CD4-positive, alpha-beta T cell treated with Interleukin-6 for 4 hours (primary cell): ENCODE results near the gene ACBD6.
A peak's percentile ranks its signal among the peaks of the same experiment; 100 is the strongest.

Source experiments
- DNase-seq: peaks from one replicate; pipeline ENCODE4 v3.0.0-alpha.2; 2020; ENCODE audit warnings: mixed read lengths

Gene ACBD6

DNA sequence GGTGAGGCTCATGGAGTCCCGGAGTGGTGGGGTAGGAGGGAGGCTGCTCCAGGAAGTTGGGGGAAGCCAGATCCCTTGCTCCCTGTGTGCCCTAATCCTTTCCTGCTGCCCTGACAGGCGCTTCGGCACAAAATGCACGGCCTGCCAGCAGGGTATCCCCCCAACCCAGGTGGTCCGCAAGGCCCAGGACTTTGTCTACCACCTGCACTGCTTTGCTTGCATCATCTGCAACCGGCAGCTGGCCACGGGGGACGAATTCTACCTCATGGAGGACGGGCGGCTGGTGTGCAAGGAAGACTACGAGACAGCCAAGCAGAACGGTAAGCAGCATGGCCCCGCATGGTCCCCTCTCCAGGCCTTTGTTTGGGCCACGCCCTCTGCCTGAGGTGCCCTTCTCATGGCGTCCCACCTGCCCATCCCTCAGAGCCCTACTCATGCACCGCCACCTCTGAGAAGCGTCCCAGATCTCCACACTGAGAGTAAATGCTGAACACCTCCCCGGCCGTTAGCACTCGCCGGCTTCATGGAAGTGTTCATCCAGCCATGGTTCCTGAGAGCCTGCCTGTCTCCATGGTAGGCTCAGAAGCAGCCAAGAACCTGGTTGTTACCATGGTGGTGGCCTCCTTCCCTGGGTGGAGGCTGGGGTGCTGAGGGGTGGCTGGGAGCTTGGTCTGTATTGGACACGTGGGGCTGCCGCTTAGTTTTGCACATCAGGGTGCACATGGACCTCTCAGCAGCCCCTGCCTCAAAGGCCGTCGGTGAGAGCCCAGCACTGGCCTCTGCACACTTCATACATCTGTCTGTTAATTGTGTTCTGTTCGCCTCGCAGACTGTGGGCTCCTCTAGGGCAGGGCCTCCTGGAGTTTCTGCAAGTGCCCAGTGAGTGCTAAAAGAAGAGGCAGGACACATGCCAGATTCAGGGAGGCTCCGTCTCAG, 235.8 kb downstream of the ACBD6 start:
- DNase-seq, result no peak

DNA sequence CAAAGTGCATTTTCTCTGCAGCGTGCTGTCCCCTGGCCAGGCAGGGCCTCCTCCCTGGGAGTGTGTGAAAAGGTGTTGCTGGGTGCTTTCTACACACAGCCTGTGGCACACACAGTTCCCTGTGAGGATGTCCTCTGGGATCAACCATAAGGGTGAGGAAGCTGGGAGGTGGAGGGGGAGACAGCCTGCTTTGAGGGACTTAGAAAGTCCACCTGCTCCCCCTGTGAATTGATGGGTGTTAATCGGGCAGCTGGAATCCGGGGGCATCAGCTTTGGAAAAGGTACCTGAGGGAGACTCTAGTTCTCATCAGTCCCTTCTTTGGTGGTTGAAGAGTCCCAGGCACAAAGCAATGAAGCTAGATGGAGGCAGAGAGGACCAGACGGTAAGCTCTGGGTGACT, 236.5 kb downstream of the ACBD6 start:
- no peak for DNase-seq

DNA sequence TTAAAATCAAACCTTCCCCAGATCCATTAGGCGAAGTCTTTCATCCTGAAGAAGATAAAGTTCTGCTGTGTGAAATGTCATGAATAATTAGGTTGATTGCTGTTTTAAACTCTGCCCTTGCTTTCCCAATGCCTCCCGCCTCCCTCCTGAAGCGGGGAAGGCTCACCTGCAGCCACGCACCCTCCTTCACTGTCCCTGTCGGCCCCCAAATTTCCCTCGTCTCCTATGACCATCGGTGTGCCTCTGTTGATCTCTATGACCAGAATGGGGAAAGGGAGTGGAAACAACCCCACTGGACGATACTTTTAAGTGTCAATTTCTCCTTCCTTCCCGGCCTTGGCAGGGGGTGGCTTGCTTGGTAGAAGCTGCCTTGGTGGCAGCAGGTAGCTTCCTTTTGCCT, 237.2 kb downstream of the ACBD6 start:
- DNase-seq, result no peak

DNA sequence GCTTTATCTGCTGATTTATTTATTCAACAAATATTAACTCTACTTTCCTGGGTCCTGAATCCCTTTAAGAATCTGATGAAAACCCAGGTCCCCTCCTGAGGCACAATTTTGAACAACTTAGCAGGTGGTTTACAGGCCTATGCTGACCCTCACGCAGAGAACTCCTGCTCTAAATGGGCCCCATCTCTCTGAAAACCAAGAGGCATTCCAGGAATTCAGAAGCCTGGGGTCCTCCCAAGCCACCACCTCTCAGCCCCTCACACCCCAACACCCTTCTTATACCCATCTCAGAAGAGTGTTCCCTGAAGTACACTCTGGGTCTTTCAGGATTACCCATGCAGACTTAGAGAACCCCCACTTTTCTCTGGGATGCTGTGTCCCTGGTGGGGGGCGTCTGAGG, 237.8 kb downstream of the ACBD6 start:
- DNase-seq, result no peak

DNA sequence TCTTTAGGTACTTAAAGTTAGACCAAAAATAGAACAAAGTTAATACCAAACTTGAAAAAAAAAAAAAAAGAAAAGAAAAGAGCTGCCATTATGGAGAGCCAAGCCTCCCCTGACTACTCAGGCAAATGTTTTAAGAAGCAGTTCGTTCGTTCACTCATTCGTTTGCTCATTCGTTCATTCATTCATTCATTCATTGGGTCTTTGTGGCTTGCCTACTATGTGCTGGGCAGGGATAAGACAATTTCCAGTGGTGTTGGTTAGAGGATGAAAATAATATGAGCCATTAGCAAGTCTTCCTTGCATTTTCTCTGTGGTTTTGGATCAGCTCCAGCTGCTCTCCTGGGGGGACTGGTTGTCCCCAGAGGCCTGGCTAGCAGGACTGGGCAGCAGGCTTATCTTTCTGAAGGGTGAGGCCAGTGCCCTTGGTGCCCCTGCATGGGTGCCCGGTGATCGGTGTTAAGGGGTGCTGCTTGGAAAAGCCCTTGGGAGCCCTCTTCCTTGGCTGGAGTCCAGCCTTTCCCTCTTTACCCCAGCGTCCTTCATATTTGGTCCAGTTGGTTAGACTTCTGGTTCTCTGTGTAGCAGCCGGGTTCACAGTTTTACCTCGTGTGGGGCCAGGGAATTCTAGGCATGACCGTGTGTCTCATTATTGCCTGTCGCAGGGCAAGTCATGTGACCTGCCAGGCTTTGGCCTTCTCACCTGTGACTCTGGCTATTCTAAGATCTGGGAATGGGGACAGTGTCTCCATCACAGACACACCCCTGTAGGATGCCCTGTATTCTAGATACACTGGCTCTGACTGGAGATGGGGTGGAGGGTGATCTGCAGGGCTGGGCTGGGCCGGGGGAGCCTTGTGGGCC, 239.5 kb downstream of the ACBD6 start:
- DNase-seq, result no peak

DNA sequence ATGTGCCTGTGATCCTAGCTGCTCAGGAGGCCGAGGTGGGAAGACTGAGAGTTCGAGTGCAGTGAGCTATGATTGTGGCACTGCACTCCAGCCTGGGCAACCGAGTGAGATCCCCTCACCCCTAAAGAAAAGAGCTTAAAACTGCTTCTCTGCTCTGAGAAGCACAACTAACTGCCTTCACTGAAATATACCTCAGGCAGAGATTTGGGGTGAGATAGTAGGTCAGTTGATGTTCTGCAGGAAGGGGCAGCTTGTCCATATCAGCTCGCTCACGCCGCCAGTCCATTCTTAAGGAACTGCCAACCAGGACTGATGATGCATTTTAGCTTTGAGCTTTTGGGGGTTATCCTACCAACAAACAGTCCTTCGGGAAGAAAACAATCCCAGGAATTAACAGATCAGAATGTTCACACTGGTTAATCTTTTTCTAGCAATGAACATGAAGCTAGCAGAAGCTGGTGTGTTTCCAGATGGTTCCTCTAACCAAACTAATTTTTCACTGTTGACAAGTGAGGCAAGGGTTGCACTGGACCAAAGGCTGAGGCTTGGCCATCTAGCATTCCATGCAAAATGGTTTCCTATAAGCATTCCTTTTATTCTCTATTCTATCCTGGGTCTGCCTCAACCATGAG, 240.7 kb downstream of the ACBD6 start:
- DNase-seq, result no peak

DNA sequence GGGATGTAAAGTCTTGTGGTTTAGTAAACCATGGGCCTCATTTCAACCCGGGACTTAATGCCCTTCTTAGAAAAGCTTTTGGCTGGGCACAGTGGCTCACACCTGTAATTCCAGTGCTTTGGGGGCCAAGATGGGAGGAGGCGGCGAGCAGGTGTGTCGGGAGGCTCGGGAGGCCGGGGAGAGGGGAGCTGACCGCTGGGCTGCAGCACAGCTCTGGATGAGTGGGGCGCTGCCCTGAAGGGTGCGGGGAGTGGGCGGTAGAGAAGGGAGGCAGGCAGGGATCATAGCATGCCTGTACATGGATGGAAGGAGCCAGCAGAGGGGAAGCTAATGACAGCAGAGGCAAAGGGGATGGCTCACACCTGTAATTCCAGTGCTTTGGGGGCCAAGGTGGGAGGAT, 241.3 kb downstream of the ACBD6 start:
- DNase-seq, result no peak

DNA sequence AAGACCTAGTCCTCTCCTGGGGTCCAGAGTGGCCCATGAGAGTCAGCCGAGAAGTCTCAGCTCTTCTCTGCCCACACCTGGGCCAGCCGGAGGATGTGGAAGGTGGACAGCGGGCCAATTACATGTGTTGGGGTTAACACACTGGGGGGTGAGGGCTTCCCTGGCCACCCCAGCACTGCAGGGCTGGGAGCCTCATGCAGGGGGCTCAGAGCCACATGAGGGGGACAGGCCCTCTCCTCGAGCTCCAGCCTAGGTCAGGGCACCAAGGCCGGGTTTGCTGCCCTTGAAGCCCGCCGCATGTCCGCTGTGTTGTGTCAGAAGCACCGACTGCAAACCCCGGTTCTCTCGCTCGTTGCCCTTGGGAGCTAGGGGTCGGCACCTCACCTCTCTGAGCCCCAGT, 241.8 kb downstream of the ACBD6 start:
- no peak for DNase-seq

DNA sequence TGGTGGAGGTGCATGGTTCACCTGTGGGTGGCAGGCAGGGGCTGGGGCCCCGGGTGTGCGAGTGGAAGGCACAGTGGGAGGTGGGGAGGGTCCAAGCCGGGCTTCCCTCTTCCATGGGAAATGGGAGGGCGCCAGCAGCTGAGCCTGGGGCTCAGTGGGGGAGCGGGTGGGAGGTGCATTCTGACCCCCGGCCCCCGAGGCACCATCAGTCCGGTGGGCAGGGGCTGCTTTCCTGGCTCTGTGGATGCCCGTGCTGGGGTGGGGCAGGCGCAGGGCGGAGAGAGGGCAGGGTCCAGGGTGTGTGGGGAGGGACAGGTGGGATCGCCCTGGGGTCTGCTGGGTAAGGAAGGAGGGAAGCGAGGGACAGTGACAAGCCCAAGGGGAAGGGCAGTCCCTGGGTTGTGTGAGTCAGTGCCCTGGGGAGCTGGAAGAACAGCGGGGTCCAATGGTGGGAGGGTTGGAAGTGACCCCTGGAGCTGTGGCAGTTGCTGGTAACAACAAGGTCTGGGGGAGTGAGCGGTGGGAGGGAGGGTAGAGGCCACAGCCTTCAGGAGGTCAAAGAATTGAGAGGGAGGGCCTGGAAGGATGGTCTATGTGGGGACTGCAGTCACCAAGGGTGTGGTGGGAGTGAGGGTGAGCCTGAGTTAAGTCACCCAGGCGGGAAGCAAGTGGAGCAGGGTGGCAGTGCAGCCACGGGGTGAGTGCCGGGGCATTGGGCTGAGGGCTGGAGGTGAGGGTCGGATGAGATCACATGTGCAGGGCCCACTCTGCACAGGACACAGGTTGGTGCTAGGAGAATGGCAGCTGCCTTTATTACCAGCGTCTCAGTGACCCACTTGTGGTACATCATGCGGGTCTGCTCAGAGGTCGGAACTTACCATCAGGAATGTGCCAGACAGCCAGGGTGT, 242.7 kb downstream of the ACBD6 start:
- no peak for DNase-seq

DNA sequence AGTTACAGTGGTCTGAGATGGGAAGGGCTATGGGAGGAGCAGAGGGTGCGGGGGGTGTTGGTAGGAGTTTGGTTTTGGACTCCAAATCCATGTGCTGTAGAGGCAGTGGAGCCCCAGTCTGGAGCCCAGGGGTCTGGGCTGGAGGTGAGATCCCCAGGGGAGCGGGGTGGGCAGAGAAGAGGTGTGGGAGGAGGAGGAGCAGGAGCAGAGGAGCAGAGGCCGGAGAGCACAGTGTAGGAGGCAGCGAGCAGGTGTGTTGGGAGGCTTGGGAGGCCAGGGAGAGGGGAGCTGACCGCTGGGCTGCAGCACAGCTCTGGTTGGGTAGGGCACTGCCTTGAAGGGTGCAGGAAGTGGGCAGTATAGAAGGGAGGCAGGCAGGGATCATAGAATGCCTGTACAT, 243.4 kb downstream of the ACBD6 start:
- no peak for DNase-seq

DNA sequence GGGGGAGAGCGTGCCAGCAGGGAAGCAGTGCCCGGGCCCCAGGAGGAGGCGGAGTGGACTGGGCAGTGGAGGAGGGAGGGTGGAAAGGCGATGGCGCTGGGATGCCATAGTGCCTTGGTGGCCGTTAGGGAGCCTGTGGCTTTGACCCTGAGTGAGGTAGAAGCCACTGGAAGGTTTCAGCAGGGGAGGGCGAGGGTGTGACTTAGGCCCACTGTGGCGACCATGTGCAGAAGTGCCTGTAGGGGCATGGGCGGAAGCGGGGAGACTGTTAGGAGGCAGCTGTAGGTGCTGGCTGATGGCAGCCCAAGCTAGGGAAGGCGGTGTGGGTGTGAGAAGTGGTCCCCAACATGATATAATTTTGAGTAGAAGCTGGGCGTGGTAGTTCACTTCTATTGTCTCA, 244.1 kb downstream of the ACBD6 start:
- no peak for DNase-seq

DNA sequence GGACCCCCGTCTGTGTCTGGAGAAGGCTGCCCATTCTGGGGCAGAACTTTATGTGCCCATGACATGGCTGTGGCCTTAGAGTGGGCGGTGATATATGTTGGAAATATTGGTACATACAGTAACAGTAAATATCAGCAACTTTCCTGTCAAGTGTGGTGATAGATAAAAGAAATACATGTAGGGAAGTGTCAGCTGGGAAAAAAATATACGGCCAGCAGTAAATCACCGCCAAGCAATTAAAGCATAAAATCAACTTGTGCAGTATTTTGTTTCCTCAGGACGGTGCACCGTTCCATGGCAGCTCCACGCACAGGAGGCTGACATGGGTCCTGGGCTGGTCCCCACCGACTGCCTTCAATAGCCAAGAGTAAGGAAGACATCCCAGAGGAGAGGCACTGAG, 244.9 kb downstream of the ACBD6 start:
- DNase-seq, result no peak

DNA sequence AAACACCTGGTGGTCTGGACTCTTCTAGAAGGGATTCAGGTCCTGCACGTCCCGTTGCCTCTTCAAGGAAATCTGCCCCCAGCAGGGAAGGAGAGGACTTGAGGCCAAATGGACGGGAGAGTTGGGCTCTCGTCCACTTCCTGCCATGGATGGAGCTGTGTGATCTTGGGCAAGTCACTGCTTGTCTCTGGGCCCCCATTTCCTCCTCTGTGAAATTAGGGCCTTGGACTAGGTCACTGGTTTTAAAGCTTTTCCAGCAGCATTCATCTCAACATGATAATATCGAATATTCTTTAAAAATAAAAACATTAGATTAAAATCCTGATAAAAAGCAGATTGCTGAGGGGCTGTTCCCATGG, 245.4 kb downstream of the ACBD6 start:
- DNase-seq, result no peak

DNA sequence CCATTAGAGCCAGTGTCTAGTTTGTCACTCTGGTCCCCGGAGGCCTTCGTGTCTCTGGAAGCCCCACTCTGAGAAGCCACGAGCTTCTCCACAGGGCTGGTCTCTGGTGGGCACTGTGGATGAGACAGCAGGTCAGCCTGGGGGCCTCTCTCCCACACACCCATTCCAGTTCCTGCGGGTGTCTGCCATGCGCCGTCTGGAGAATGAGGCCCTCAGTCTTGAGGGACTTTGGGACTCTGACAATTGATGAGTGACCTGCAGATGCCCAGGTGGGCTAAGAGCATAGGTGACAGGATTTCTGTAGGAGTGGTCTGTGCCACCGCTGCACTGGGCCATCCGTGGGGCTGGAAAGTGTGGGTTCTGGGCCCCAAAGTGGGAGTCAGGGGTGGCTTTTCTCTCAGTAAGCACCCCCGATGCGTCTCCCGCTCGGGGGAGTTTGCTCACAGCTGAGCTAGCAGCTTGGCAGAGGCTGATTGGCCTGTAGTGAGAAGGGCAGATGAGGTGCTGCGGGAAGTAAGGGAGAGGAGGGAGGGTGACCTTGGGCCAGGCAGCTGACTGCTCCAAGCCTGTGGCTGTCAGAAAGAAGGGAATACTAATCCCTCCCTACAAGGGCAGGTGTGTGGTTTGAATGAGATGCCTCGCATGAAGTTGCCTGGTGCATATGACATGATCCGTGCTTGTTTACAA, 245.9 kb downstream of the ACBD6 start:
- DNase-seq, result no peak

DNA sequence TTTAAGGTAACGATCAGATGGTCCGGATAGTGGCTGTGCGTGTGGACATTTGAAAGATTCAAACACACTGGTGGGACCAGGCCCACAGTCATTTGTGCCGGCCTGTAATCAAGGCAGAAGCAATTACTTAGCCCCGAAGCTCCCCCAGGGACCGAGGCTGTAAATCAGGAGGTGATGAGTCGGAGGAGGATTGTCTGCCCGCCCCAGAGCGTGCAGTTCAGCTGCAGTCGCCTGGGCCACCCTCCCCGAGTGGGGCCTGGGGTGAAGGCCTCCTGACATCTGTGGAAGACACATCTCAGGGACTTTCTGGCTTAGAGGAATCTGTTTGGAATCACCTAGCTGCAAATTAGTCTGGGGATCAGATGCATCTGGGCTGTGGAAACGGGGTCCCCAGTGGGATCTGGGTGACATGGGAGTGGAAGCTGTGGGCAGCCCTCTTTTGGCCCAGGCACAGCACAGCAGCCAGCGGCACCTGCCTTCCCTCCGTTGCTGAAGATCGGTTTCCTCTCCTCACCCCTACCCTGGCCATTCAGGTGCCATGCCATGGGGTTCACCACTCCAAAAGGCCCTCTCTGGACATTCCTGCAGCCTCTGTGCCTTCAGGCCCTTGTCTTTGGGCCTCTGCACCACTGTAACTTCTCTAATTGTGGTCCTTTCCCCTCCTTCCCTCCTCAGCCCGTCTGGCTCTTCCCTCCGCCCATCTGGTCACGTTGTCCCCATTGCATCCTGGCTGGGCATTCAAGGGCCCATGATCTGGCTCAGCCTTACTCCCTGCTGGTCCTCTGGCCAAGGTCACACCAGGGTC, 246.6 kb downstream of the ACBD6 start:
- DNase-seq, result no peak

DNA sequence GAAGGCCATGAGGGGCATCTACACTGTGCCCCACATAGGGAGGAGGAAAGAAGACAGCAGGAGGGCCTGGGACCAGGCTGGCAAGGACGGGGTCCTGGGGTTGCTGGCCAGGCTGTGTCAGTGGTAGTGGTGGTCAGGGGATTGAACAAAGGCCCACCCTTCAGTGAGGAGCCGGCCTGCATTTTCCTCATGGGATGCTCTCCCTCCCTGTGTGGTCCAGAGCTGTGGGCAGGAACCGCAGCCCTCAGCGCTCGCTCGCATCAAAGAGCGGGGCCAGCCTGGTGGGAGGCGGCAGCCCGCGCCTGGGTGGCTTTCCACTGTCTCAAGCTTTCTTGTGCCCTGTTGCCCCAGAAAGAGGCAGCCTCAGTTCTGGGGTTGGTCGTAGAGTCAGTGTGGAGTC, 247.5 kb downstream of the ACBD6 start:
- no peak for DNase-seq

DNA sequence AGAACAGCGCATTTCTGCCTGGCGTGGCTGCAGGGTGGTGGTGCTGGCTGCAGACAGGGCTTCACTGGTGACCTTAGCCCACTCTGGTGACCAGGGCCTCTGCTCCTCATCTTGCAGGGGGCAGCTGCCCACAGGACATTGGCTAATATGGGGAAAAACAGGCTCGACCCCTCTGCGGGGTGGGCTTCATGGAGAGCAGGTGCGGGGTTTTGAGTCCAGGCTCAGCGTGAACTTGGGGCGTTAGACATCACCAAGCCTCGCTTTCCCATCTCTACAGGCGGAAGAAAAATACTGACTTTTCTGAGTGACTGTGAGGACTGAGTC, 247.9 kb downstream of the ACBD6 start:
- DNase-seq, result no peak

DNA sequence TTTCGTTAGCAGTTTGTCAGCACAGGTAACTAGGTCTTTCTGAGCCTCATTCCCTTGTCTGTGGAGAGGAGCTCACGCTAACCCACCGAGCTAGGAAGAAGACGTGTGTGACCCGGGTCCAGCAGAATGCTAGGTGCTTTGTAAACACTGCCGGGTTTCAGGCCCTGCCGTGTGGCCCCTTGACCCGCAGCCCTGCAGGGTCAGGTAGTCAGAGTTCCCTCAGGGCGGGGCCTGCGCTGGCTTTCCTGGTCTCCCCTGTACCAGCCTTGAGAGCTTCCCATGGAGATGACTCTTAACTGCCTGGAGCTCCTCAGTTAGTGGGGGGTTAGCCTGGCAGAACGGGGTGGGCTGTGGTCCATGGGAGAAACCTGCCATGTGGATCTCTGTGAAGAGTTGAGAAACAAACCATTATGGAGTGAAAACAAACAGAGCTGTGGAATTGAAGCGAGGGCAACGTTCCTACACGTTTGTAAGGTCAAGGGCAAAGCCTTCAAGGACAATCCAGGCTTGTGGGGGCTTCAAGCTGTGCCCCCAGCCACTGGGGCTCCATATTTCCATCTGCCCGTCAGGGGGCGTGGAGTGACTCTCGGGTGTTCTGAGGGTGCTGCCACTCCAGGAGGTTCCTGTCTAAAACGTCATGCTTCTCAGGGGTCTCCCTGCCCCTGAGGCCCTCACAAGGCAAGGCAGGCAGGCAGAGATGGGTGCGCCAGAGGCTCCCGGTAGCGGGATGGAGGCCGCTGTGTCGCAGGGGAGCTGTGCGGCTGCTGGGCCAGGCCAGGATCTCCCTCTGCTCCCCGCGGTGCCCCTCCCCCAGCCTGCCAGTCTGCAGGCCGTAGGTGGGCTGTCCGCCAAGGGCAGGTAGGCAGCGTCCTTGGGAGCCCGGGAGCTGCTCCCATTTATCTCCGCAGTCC, 248.5 kb downstream of the ACBD6 start:
- DNase-seq, result no peak

DNA sequence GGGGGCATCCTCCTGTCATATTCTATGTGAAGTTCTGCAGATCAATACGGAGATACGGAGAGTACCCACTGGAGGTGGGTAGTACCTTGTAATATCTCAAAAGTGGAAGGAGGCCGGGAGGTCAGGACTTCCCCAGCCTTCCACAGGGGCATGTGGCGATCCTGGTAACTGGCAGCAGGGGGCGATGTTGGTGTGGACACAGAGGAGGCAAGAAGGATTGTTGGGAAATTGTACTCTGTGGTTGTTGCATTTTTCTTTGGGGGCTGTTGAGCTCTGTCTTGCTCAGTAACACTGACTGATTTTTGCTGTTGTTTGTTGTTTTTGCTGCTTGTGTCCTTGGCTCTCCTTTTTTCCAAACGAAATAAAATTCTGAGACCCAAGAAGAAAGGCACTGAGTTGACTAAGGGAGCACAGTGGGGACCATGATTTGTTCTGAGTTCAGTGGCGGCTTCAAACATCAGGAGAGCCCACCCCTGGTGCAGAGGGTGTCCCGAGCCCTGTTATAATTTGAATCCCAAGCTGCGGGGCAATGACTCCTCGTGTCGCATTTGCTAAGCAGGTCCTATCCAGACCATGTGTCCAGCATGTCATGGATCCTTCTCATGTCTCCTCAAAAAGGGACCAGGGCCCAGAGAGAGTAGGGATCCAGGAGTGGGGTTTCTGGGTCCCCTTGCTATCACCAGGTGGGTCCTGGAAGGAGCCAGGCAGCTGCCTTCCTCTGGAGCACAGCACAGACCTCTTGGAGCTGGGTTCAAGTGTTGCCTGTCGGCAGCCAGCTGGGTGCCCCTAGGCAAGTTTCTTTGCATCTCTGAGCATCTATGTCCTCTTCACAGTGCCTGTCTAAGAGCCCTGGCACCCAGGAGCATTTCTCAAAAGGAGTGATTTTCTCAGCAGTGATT, 249.5 kb downstream of the ACBD6 start:
- DNase-seq, result peak; percentile 70
